GM21423 (cell line): ENCODE results near the gene TLNRD1.

Source experiments
- ATAC-seq: cut with Tn5 transposase; IDR thresholded peaks from one replicate; pipeline ENCODE4 v1.9.1; 2021; ENCODE audit warnings: mild to moderate bottlenecking, moderate library complexity; ENCODE audit not compliant: unreplicated experiment

TLNRD1 gene

DNA sequence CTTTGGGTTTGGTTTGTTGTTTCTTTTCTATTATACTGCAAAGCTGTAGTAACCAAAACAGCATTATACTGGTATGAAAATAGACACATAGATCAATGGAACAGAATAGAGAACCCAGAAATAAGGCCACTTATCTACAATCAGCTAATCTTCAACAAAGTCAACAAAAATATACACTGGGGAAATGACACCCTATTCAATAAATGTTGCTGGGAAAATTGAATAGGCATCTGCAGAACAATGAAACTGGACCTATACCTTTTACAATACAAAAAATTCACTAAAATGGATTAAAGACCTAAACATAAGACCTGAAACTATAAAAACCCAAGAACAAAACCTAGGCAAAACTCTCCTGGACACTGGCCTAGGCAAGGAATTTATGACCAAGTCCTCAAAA is 52.9 kb downstream of the TLNRD1 start:
- ATAC-seq = no peak

DNA sequence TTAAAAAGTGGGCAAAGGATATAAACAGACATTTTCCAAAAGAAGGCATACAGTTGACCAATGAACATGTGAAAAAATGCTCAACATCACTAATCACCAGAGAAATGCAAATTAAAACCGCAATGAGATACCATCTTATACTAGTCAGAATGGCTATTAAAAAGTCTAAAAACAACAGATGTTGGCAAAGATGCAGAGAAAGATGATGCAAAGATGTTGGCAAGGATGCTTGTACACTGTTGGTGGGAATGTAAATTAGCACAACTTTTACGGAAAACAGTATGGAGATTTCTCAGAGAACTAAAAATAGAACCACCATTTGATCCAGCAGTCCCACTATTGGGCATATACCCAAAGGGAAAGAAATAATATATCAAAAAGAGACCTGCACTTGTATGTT is 53.5 kb downstream of the TLNRD1 start:
- ATAC-seq = no peak
